ENCODE measurements around the gene FRMPD4. TPM values are rescaled to one million over a fixed set of nuclear protein-coding genes. Genes with fewer than 3 reads are reported as not detected.

Gene FRMPD4
- polyA plus RNA-seq, 2 of the 4 experiments (the other 2 are of a cell fraction), result 0.08 to 0.28 TPM

- no peak for TF ChIP-seq REST (IDR thresholded peaks at IDR 0.05)
- TF ChIP-seq RARB (CRISPR knock-in tag; IDR thresholded peaks at IDR 0.05), result no peak
- no peak for TF ChIP-seq TP53 (CRISPR knock-in tag; IDR thresholded peaks at IDR 0.05)
- TF ChIP-seq GATA3 (IDR thresholded peaks at IDR 0.05; ENCODE audit: borderline replicate concordance), result no peak
- TF ChIP-seq MYC (IDR thresholded peaks at IDR 0.05; ENCODE audit: borderline replicate concordance, low read length), result no peak
- TF ChIP-seq MAZ (IDR thresholded peaks at IDR 0.05; ENCODE audit: borderline replicate concordance, low read depth, low read length), result no peak
Observed at GRCh38 chrX:12403474-12404082, 265.3 kb downstream of the FRMPD4 start (continued).

- 28% methylated on average over 2 of the region's 2 CpGs for WGBS (ENCODE audit: missing lambda C conversion rate)
- ATAC-seq, result no peak
Observed at GRCh38 chrX:12405306-12405705, 267.0 kb downstream of the FRMPD4 start.

GRCh38 chrX:12410523-12410922 lies 272.2 kb downstream of the FRMPD4 start:
- 77% methylated on average over 6 of the region's 6 CpGs for WGBS (ENCODE audit: missing lambda C conversion rate)
- Histone ChIP-seq H3K9me3 (no peaks in the 10 kb centered on the region), H3K4me1 (no peaks in the 10 kb centered on the region), H3K27ac (no peak overlapping the region), H3K4me3 (no peak overlapping the region), H3K4me2 (no peak overlapping the region)
- ChIA-PET CTCF (no interaction called here), POLR2A (no interaction called here)
- ATAC-seq (no peak), FAIRE-seq (peak; percentile 84), DNase-seq (ENCODE audit: low read depth in 1 of 2, low spot score in 1 of 2) (no peak)
- TF ChIP-seq MAFK (IDR thresholded peaks at IDR 0.05; ENCODE audit: partially characterized antibody) (peak; percentile 77), RARB (CRISPR knock-in tag; IDR thresholded peaks at IDR 0.05) (no peak)

More at GRCh38 chrX:12405306-12405705, 267.0 kb downstream of the FRMPD4 start:
- no peak for TF ChIP-seq POLR2A (IDR thresholded peaks at IDR 0.05; ENCODE audit: low read length)
- no peak for TF ChIP-seq NFE2L2 (conservative IDR thresholded peaks at IDR 0.05; ENCODE audit: low read length)
- no peak for TF ChIP-seq TFCP2L1 (CRISPR knock-in tag; IDR thresholded peaks at IDR 0.05)
- TF ChIP-seq EP300 (IDR thresholded peaks at IDR 0.05), result no peak
- no peak for TF ChIP-seq RARB (CRISPR knock-in tag; IDR thresholded peaks at IDR 0.05)
- TF ChIP-seq GATA3 (IDR thresholded peaks at IDR 0.05; ENCODE audit: borderline replicate concordance), result no peak
- TF ChIP-seq MYC (IDR thresholded peaks at IDR 0.05; ENCODE audit: borderline replicate concordance, low read length), result no peak
- TF ChIP-seq RCOR1 (IDR thresholded peaks at IDR 0.05; ENCODE audit: low read depth, low read length), result no peak
- TF ChIP-seq TP53 (CRISPR knock-in tag; IDR thresholded peaks at IDR 0.05), result no peak
- FAIRE-seq (no peak), DNase-seq (ENCODE audit: low read depth in 1 of 2, low spot score in 1 of 2) (no peak)
- Histone ChIP-seq H3K9me3 (no peaks in the 10 kb centered on the region), H3K4me2 (no peak overlapping the region), H3K27ac (no peak overlapping the region), H3K4me3 (no peak overlapping the region), H3K4me1 (no peaks in the 10 kb centered on the region)
- ChIA-PET CTCF (no interaction called here), POLR2A (no interaction called here)

GRCh38 chrX:12411831-12412230 lies 273.6 kb downstream of the FRMPD4 start:
- FAIRE-seq, result no peak
- POLR2A ChIA-PET, result no interaction called here
- CTCF ChIA-PET, result no interaction called here
- Histone ChIP-seq H3K4me2 (no peak overlapping the region), H3K27ac (no peak overlapping the region), H3K4me1 (no peaks in the 10 kb centered on the region), H3K4me3 (no peak overlapping the region), H3K9me3 (no peaks in the 10 kb centered on the region)
- WGBS (ENCODE audit: missing lambda C conversion rate), result 75% methylated on average over 1 of the region's 1 CpG
- no peak for DNase-seq (ENCODE audit: low read depth in 1 of 2, low spot score in 1 of 2)
- TF ChIP-seq MAFK (IDR thresholded peaks at IDR 0.05; ENCODE audit: partially characterized antibody) (no peak), CBX2 (IDR thresholded peaks at IDR 0.05; ENCODE audit: borderline replicate concordance, low read depth) (no peak), REST (IDR thresholded peaks at IDR 0.05) (no peak), POLR2A (IDR thresholded peaks at IDR 0.05; ENCODE audit: low read length) (no peak), BCL3 (IDR thresholded peaks at IDR 0.05) (no peak), ELK1 (IDR thresholded peaks at IDR 0.05; ENCODE audit: low read depth, low read length) (no peak), RAD21 (conservative IDR thresholded peaks at IDR 0.05 in 1 of 2, IDR thresholded peaks at IDR 0.05 in 1 of 2) (no peak), TFCP2L1 (CRISPR knock-in tag; IDR thresholded peaks at IDR 0.05) (no peak), HOXA7 (CRISPR knock-in tag; IDR thresholded peaks at IDR 0.05) (no peak), CHD2 (IDR thresholded peaks at IDR 0.05; ENCODE audit: low read length, partially characterized antibody) (no peak), NFE2L2 (conservative IDR thresholded peaks at IDR 0.05; ENCODE audit: low read length) (no peak), FOSL2 (IDR thresholded peaks at IDR 0.05) (no peak), FOSL2 (CRISPR knock-in tag; IDR thresholded peaks at IDR 0.05) (no peak), EP300 (IDR thresholded peaks at IDR 0.05) (no peak), ZNF302 (CRISPR knock-in tag; IDR thresholded peaks at IDR 0.05) (no peak)
- ATAC-seq, result no peak

All from A549 (cell line).